Mammary epithelial cell (primary cell): ENCODE data around the gene CGRRF1.

Experiments
- EZH2 ChIP-seq: IDR thresholded peaks from 2 replicates; pipeline ENCODE4 v1.6.1; 2012; ENCODE audit warnings: low read length, inconsistent platforms, borderline replicate concordance
- TF ChIP-seq, protein P1 (sequence below), 2 donors: IDR thresholded peaks in 1 of 2; conservative IDR thresholded peaks in 1 of 2; 2 replicates each; pipeline ENCODE4 v1.5.1; 2011 to 2012; ENCODE audit warnings: inconsistent platforms in 2 of 2, low read length in 2 of 2, mild to moderate bottlenecking in 2 of 2, control low read depth in 1 of 2, low read depth in 1 of 2; ENCODE audit not compliant: insufficient read depth in 1 of 2; ENCODE audit errors: extremely low read depth in 1 of 2

DNA sequence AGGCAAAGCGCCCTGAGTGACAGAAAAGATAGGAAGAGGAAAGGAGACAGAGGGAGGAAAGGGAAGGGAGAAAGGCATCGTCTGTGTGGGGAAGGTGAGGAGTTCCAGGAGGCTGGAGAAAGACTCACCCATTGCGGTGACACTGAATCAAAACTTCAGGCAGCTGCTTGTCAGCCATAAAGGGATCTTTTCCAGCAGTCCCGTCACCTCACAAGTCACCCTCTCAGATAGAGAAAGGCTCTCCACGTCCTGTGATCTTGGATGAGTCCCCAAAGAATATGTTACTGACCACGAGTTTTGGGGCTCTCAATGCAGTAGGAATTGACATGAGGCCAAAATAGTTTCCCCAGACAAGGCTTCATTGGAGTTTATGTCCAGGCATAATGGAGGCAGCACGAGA, 11.1 kb upstream of the CGRRF1 start:
- TF ChIP-seq, protein P1, sequence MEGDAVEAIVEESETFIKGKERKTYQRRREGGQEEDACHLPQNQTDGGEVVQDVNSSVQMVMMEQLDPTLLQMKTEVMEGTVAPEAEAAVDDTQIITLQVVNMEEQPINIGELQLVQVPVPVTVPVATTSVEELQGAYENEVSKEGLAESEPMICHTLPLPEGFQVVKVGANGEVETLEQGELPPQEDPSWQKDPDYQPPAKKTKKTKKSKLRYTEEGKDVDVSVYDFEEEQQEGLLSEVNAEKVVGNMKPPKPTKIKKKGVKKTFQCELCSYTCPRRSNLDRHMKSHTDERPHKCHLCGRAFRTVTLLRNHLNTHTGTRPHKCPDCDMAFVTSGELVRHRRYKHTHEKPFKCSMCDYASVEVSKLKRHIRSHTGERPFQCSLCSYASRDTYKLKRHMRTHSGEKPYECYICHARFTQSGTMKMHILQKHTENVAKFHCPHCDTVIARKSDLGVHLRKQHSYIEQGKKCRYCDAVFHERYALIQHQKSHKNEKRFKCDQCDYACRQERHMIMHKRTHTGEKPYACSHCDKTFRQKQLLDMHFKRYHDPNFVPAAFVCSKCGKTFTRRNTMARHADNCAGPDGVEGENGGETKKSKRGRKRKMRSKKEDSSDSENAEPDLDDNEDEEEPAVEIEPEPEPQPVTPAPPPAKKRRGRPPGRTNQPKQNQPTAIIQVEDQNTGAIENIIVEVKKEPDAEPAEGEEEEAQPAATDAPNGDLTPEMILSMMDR (conservative IDR thresholded peaks at IDR 0.05 in 1 of 2, IDR thresholded peaks at IDR 0.05 in 1 of 2; ENCODE audit: extremely low read depth in 1 of 2, insufficient read depth in 1 of 2, low read depth in 1 of 2, low read length in 2 of 2) = no peak
- no peak for TF ChIP-seq EZH2
